IPS-20b (cell line): ENCODE results near the gene FAM83F.

ENCODE experiments used
- H3K27ac ChIP-seq: one replicate; pipeline ENCODE4 v1.5.1; 2013; ENCODE audit warnings: low read length
- H3K27me3 ChIP-seq: 2 replicates; pipeline ENCODE4 v1.6.1; 2013; ENCODE audit warnings: mild to moderate bottlenecking, low read length, inconsistent platforms; ENCODE audit not compliant: insufficient read depth
- H3K36me3 ChIP-seq: 2 replicates; pipeline ENCODE4 v1.6.1; 2013; ENCODE audit warnings: low read depth, mild to moderate bottlenecking, inconsistent platforms, low read length, moderate library complexity; ENCODE audit not compliant: insufficient read depth
- H3K4me1 ChIP-seq: 2 replicates; pipeline ENCODE4 v1.6.1; 2013; ENCODE audit warnings: mild to moderate bottlenecking, control low read depth, inconsistent platforms, low read length, moderate library complexity; ENCODE audit not compliant: insufficient read depth
- H3K4me3 ChIP-seq: 2 replicates; pipeline ENCODE4 v1.5.1; 2013; ENCODE audit warnings: mild to moderate bottlenecking, low read length, inconsistent platforms
- H3K9ac ChIP-seq: 2 replicates; pipeline ENCODE4 v1.6.1; 2013; ENCODE audit warnings: low read depth, mild to moderate bottlenecking, inconsistent platforms, low read length, moderate library complexity
- H3K9me3 ChIP-seq: 2 replicates; pipeline ENCODE4 v1.6.1; 2013; ENCODE audit warnings: mild to moderate bottlenecking, low read depth, low read length, inconsistent platforms; ENCODE audit not compliant: insufficient read depth

Gene FAM83F

DNA sequence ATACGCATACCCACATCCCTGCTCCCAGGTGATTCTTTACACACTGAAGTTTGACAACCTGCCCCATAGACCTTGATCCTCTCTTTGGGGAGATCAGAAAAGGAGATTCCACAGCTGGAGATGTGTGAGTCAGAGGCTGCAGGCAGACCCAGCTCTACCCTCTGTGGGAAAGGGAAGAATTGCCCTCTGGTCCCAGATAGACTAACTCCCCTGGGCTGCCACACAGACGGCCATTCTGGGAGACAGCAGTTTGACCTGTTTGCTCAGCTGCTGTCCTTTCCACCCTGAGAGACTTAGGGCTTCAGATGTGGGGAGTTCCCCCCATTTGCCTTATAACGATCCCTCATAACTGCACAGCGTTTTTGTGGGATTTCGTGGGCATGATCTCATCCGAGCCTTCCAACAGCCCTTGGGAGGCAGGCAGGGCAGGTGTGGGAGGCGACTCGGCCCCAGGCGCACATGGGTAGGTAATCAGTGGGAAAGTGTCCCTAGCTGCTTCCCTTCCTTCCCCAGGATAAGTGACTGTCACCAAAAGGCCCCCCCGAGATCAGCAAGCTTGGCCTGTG lies 14.1 kb downstream of the FAM83F start:
- H3K9ac ChIP-seq, result peak overlapping the region; percentile 5; the same call in 1 of the 2 replicates
- H3K27ac ChIP-seq, result no peak overlapping the region
- peaks cover 20% of the 10 kb centered on the region for H3K4me1 ChIP-seq
- H3K9me3 ChIP-seq, result no peaks in the 10 kb centered on the region
- no peaks in the 10 kb centered on the region for H3K36me3 ChIP-seq
- no peaks in the 10 kb centered on the region; the same call in 1 of the 2 replicates for H3K27me3 ChIP-seq
- H3K4me3 ChIP-seq, result no peak overlapping the region

DNA sequence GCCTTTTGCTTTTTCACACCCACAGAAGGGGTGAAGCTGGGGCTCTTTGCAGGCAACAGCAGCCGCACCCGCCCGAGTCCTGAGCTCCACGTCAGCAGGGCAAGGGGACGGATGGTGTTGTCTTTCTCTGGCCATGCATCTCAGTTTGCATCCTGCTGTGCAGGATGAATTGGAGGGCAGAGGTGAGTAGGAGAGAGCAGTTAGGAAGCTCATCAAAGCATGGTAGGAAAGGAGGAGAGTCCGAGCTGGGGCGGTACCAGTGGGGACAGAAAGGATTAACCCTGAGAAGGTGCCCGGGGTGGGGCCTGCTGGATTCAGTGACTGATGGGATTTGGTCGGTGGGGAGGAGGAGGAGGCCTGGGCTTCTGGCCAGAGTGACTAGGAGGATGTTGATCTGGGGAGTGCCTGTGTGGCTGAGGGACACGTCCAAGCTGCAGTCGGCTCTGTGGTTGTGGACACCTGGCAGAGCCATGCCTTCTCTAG lies 14.6 kb downstream of the FAM83F start:
- Histone ChIP-seq H3K4me1 (peaks cover 20% of the 10 kb centered on the region), H3K36me3 (no peaks in the 10 kb centered on the region), H3K27me3 (no peaks in the 10 kb centered on the region; the same call in 1 of the 2 replicates), H3K9me3 (no peaks in the 10 kb centered on the region), H3K9ac (peak overlapping the region; percentile 25; the same call in 1 of the 2 replicates), H3K4me3 (peak overlapping the region; percentile 16; the same call in 1 of the 2 replicates), H3K27ac (no peak overlapping the region)

DNA sequence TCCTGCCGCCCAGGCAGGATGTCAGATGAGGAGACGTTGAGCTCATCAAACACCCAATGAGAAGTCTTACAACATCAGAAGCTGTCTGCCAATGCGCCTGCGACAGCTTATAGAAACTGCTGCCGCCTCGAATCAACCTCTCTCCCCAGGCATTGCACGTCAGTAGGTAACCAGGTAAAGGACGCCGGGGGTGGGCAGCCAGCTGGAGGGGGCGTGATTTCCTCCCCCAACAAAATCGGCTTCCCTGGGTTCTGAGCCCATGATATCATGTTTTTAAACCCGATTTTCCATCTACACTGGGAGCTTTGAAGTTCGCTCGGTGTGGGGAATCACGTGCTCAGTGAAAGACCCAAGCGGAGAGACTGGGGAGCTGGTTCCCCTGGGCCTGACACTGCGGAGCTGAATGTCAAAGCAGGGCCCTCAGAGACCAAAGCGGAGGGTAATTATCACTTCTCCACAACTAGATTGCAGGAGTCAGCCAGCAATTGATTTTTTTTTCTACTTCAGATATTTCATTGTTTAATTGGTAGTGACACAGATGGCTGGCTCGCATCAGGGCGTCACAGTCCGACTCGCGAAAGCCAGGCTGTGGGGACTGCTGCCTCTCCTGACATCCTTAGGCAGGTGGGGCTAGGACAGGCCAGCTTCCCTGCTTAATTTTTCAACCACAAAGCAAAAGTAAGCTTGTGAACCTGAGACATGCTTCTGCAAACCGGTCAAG lies 15.4 kb downstream of the FAM83F start:
- Histone ChIP-seq H3K27ac (no peak overlapping the region), H3K4me1 (peaks cover 20% of the 10 kb centered on the region), H3K9ac (peak overlapping the region; percentile 25; the same call in 1 of the 2 replicates), H3K4me3 (peak overlapping the region; percentile 16; the same call in 1 of the 2 replicates), H3K36me3 (no peaks in the 10 kb centered on the region), H3K27me3 (no peaks in the 10 kb centered on the region; the same call in 1 of the 2 replicates), H3K9me3 (no peaks in the 10 kb centered on the region)

DNA sequence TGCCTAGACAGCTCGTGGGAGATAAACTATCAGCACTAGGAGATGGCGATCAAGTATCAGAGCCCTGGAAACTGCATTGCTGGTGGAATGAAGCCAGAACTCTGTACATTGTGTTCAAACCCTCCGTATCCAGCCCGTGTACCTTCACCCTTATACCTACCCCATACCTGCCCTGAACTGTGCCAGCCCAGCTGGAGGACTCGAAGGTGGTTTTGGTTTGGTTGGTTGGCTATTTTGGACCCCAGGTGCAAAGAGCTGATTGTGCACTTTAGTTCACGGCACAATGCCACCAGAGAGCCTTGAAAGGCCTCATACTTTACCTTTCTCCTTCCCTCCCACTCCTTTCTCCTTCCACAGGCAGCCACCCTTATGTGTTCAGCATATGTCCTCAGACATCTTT lies 16.0 kb downstream of the FAM83F start:
- H3K9ac ChIP-seq, result no peak overlapping the region
- no peak overlapping the region for H3K27ac ChIP-seq
- peaks cover 20% of the 10 kb centered on the region for H3K4me1 ChIP-seq
- no peaks in the 10 kb centered on the region; the same call in 1 of the 2 replicates for H3K27me3 ChIP-seq
- no peaks in the 10 kb centered on the region for H3K36me3 ChIP-seq
- no peak overlapping the region for H3K4me3 ChIP-seq
- H3K9me3 ChIP-seq, result no peaks in the 10 kb centered on the region

DNA sequence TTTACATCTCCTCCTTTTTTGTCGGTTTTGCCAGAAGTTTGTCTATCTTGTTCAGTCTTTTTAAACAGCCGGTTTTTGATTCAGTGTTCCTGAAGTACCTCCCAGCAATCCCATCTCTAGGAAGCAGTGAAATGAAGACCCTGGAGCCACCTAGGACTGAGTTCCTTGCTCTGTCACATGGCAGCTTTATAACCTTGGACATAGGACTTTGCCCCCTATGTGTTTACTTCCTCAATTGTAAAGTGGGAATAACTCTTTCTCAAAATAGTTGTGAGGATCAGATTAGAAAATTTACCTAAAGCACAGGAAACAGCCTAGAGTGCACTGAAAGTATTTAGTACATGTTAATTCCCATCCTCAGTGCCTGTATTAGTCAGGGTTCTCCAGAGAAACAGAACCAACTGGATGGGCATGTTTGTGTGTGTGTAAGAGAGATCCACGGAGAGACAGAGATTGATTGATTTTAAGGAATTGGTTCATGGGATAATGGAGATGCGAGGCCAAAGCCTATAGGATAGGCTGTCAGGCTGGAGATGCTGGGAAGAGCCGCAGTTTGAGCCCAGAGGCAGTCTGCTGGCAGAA lies 20.0 kb downstream of the FAM83F start:
- Histone ChIP-seq H3K9ac (no peak overlapping the region), H3K9me3 (no peaks in the 10 kb centered on the region), H3K27me3 (no peaks in the 10 kb centered on the region), H3K4me3 (no peak overlapping the region), H3K4me1 (peaks cover 4% of the 10 kb centered on the region; the same call in 1 of the 2 replicates), H3K27ac (no peak overlapping the region), H3K36me3 (peaks cover 10% of the 10 kb centered on the region)

DNA sequence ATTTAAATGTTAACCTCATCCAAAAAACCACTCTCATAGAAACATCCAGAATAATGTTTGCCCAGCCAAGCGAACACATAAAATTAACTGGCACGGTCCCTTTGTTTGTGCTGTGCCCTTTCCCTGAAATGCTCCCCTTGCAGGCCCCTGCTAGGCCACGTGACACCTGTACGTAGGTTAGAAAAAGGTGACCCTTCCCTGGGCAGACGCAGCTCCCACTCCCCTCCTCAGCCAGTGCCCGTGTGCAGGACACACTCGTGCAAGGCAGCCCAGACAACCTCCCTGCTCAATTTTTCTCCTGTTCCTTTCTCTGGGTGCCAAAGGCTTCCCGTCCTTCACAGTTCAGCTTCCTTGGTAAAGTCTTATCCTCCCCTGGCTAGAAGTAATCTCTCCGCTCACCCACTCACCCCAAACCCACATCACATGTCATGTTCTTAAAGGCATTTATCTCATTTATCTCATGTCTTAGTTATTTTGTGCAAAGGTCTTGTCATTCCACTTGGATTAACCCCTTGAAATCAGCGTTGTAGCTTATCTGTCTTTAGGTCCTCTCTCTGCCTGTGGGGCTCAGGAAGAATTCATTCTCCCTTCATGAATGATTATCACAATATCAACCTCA lies 20.7 kb downstream of the FAM83F start:
- Histone ChIP-seq H3K36me3 (peaks cover 16% of the 10 kb centered on the region), H3K4me3 (no peak overlapping the region), H3K9me3 (no peaks in the 10 kb centered on the region), H3K27ac (no peak overlapping the region), H3K4me1 (no peaks in the 10 kb centered on the region), H3K27me3 (no peaks in the 10 kb centered on the region), H3K9ac (no peak overlapping the region)

DNA sequence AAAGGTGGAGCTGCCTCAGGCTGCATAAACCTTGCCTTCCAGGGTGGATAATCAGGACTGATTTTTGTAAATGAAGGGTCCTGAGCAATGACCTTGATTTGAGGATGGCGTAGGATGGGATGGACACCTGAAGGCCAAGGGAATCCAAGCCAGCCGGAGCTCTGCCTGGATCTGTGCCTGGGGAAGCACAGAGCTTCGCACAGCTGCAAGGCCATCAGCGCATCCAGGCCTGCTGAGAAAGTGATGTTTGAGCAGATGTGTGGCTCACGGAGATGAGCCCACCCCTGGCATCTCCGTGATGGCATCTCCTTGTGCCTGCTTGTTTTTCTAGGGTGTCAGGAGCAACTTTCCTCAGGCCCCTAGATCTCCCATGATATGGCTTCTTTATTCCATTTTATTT lies 23.3 kb downstream of the FAM83F start:
- no peak overlapping the region for H3K4me3 ChIP-seq
- no peaks in the 10 kb centered on the region for H3K9me3 ChIP-seq
- no peaks in the 10 kb centered on the region for H3K27me3 ChIP-seq
- no peaks in the 10 kb centered on the region for H3K4me1 ChIP-seq
- no peak overlapping the region for H3K27ac ChIP-seq
- peaks cover 34% of the 10 kb centered on the region for H3K36me3 ChIP-seq
- H3K9ac ChIP-seq, result no peak overlapping the region

DNA sequence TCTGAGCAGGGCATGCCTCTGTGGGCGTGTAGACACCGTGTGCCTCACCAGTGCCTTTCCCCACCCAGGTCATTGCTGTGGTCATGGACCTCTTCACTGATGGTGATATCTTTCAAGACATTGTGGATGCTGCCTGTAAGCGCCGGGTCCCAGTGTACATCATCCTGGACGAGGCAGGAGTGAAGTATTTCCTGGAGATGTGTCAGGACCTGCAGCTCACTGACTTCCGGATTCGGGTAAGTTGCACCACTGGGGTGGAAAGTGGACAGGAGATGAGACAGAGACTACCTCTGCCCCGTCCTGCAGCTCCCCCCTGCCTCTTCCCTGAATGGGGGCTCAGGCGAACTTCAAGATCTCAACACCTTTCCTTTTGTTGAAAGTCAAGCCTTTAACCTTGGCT lies 24.3 kb downstream of the FAM83F start:
- H3K4me3 ChIP-seq, result no peak overlapping the region

DNA sequence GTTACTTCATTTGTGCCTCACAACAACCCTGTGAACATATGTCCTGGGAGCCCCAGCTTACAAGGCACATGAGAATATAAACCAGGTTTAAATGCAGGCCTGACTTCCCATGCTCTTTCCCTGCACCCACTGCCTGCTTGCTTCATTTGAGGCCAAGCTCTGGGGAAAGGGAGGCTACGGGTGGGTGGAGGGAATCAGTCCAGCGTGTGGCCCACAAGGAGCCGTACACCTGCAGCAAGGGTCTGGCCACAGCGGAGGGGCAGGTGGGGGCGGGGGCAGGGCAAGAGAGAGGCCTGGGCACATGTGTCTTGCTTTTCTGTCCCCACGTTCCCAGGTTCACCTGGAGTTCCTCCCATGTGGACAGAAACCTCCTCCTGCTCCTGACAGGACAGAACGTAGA lies 26.2 kb downstream of the FAM83F start:
- H3K27me3 ChIP-seq, result no peaks in the 10 kb centered on the region
- H3K4me3 ChIP-seq, result no peak overlapping the region
- H3K4me1 ChIP-seq, result peaks cover 4% of the 10 kb centered on the region; the same call in 1 of the 2 replicates
- peaks cover 34% of the 10 kb centered on the region for H3K36me3 ChIP-seq
- no peak overlapping the region for H3K9ac ChIP-seq
- H3K27ac ChIP-seq, result no peak overlapping the region
- H3K9me3 ChIP-seq, result no peaks in the 10 kb centered on the region

More for the DNA sequence above, 24.3 kb downstream of the FAM83F start:
- Histone ChIP-seq H3K9ac (no peak overlapping the region), H3K36me3 (peaks cover 34% of the 10 kb centered on the region), H3K4me1 (no peaks in the 10 kb centered on the region), H3K27me3 (no peaks in the 10 kb centered on the region), H3K27ac (no peak overlapping the region), H3K9me3 (no peaks in the 10 kb centered on the region)

DNA sequence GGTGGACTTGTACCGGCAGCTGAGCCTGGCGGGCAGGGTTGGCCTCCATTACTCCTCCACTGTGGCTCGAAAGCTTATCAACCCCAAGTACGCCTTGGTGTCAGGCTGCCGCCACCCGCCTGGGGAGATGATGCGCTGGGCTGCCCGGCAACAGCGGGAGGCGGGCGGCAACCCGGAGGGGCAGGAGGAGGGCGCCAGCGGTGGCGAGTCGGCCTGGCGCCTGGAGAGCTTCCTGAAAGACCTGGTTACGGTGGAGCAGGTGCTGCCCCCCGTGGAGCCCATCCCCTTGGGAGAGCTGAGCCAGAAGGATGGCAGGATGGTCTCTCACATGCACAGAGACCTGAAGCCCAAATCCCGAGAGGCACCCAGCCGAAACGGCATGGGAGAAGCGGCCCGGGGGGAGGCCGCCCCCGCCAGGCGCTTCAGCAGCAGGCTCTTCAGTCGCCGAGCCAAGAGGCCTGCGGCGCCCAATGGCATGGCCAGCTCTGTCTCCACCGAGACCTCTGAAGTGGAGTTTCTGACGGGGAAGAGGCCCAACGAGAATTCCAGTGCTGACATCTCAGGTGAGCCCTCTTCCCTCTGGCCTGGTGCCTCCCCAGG lies 26.7 kb downstream of the FAM83F start:
- H3K9me3 ChIP-seq, result no peaks in the 10 kb centered on the region
- no peak overlapping the region for H3K9ac ChIP-seq
- no peak overlapping the region for H3K4me3 ChIP-seq
- peaks cover 34% of the 10 kb centered on the region for H3K36me3 ChIP-seq
- H3K4me1 ChIP-seq, result peaks cover 4% of the 10 kb centered on the region; the same call in 1 of the 2 replicates
- H3K27ac ChIP-seq, result no peak overlapping the region
- no peaks in the 10 kb centered on the region for H3K27me3 ChIP-seq

DNA sequence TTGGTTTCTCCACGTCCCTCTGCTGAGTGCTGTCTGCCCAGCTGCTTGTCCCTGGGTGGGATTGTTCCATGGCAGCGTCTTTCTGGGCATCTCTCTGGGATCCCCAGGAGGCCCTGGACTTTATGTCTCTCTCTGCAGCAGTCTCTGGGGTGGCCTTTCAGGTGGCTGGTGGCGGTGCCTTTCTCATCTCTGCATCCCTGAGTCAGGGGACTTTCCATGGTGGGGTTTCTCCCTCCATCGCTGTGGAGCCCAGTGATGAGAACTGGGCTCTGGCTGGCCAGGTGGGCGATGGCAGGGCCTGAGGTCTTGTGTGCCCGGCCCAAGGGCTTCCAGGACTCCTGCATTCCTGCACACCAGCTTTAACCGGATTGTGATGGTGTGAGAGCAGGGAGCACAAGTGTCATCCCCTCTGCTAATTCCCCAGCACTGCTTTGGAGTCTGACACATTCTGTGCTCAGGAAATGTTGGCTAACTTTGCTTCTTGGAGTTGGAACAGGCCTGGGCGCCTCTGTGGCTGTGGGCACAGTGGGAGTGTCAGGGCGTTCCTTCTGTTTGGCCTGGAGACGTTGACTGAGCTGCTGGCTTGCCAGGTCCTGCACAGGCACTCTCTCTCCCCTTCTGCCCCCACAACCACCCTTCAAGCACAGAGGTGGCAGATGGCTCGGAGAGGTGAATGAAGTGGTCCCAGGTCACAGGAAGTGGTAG lies 27.9 kb downstream of the FAM83F start:
- no peaks in the 10 kb centered on the region for H3K9me3 ChIP-seq
- H3K4me1 ChIP-seq, result peaks cover 4% of the 10 kb centered on the region; the same call in 1 of the 2 replicates
- H3K27ac ChIP-seq, result no peak overlapping the region
- H3K36me3 ChIP-seq, result peaks cover 34% of the 10 kb centered on the region
- H3K9ac ChIP-seq, result no peak overlapping the region
- H3K27me3 ChIP-seq, result no peaks in the 10 kb centered on the region
- no peak overlapping the region for H3K4me3 ChIP-seq
